PC-3 (cell line): ENCODE measurements around the gene TRIM5. TPM values are rescaled to one million over a fixed set of nuclear protein-coding genes. Genes with fewer than 3 reads are reported as not detected.

Experiments used
- ATAC-seq: fragments of 200-7000 bp; cut with Tn5 transposase; 2 replicates; pipeline ENCODE4 v1.9.1; 2020; ENCODE audit warnings: mild to moderate bottlenecking, moderate library complexity
- BruUV-seq: library from RNA; stranded (reverse); fragments of 400-500 nt; replicated peaks from 2 replicates; lab custom pipeline; 2021; lab: Mats Ljungman, UMichigan
- CTCF ChIA-PET: fragments of 300-600 bp; sonication (Branson Sonifier 250); formaldehyde crosslinking; loops from one replicate; lab custom pipeline; 2022; ENCODE audit warnings: antibody characterized with exemption; lab: Charles Lee
- POLR2A ChIA-PET: fragments of 300-600 bp; sonication (Branson Sonifier 250); formaldehyde crosslinking; loops from one replicate; lab custom pipeline; 2022; ENCODE audit warnings: antibody characterized with exemption; ENCODE audit not compliant: unreplicated experiment; lab: Charles Lee
- DNase-seq: peaks from one replicate; pipeline ENCODE4 v3.0.0-alpha.2; 2015
- H2AFZ ChIP-seq: fragments of 300-600 bp; sonication (generic); 2 replicates; pipeline ENCODE4 v1.6.0; 2016; ENCODE audit warnings: antibody characterized with exemption, low read length
- H3F3A ChIP-seq: fragments of 300-600 bp; sonication (generic); one replicate; pipeline ENCODE4 v1.6.0; 2017; ENCODE audit warnings: antibody characterized with exemption, low read length, control low read depth, mild to moderate bottlenecking; ENCODE audit not compliant: unreplicated experiment
- H3K27ac ChIP-seq: fragments of 300-600 bp; sonication (generic); 2 replicates; pipeline ENCODE4 v1.5.1; 2016; ENCODE audit warnings: mild to moderate bottlenecking, low read length
- H3K27me3 ChIP-seq: fragments of 300-600 bp; sonication (generic); 2 replicates; pipeline ENCODE4 v1.6.1; 2016; ENCODE audit warnings: low read length, mixed read lengths
- H3K36me3 ChIP-seq: fragments of 300-600 bp; sonication (generic); 2 replicates; pipeline ENCODE4 v1.6.1; 2016; ENCODE audit warnings: low read depth, mixed run types, low read length, mixed read lengths
- H3K4me1 ChIP-seq: fragments of 300-600 bp; sonication (generic); 2 replicates; pipeline ENCODE4 v1.5.1; 2016; ENCODE audit warnings: low read length; ENCODE audit not compliant: insufficient read depth
- H3K4me2 ChIP-seq: fragments of 300-600 bp; sonication (generic); 2 replicates; pipeline ENCODE4 v1.6.0; 2016; ENCODE audit warnings: low read length
- H3K4me3 ChIP-seq: fragments of 300-600 bp; sonication (generic); 2 replicates; pipeline ENCODE4 v1.5.1; 2016; ENCODE audit warnings: mild to moderate bottlenecking, low read length, mixed read lengths
- H3K79me2 ChIP-seq: fragments of 300-600 bp; sonication (generic); 2 replicates; pipeline ENCODE4 v1.6.1; 2017; ENCODE audit warnings: low read length, mixed read lengths
- H3K9ac ChIP-seq: fragments of 300-600 bp; sonication (generic); 2 replicates; pipeline ENCODE4 v1.6.0; 2016; ENCODE audit warnings: mild to moderate bottlenecking, low read length
- H3K9me2 ChIP-seq: fragments of 300-600 bp; sonication (generic); replicated peaks from 2 replicates; pipeline ENCODE4 v1.6.1; 2016; ENCODE audit warnings: mixed run types, low read length, mixed read lengths
- H3K9me3 ChIP-seq: fragments of 300-600 bp; sonication (generic); 2 replicates; pipeline ENCODE4 v1.6.1; 2016; ENCODE audit warnings: low read length, mixed read lengths
- H4K20me1 ChIP-seq: fragments of 300-600 bp; sonication (generic); 2 replicates; pipeline ENCODE4 v1.6.1; 2016; ENCODE audit warnings: low read length, mixed read lengths
- CTCF ChIP-seq: fragments of 300-600 bp; sonication (generic); conservative IDR thresholded peaks from 2 replicates; pipeline ENCODE4 v1.5.1; 2017; ENCODE audit warnings: antibody characterized with exemption, low read depth, mild to moderate bottlenecking, low read length
- EZH2 ChIP-seq: fragments of 300-600 bp; sonication (generic); IDR thresholded peaks from one replicate; pipeline ENCODE4 v1.6.1; 2017; ENCODE audit warnings: antibody characterized with exemption, mild to moderate bottlenecking, low read length; ENCODE audit not compliant: unreplicated experiment
- EZH2phosphoT487 ChIP-seq: fragments of 300-600 bp; sonication (generic); IDR thresholded peaks from 2 replicates; pipeline ENCODE4 v1.6.1; 2018; ENCODE audit warnings: mild to moderate bottlenecking, antibody characterized with exemption, low read length, borderline replicate concordance
- intact Hi-C: fragments of 100-400 bp; cut with micrococcal nuclease; formaldehyde crosslinking; loops from 2 replicates; pipeline ENCODE4 v1.9.0; 2023
- total RNA-seq: library from RNA; depleted of rRNA; stranded (reverse); fragments of >200 nt; gene quantifications from 2 replicates; pipeline ENCODE4 v1.2.3, GENCODE V29; 2014

Gene TRIM5
- total RNA-seq, 1 experiment from 2014 or later = 18.6 TPM

DNA sequence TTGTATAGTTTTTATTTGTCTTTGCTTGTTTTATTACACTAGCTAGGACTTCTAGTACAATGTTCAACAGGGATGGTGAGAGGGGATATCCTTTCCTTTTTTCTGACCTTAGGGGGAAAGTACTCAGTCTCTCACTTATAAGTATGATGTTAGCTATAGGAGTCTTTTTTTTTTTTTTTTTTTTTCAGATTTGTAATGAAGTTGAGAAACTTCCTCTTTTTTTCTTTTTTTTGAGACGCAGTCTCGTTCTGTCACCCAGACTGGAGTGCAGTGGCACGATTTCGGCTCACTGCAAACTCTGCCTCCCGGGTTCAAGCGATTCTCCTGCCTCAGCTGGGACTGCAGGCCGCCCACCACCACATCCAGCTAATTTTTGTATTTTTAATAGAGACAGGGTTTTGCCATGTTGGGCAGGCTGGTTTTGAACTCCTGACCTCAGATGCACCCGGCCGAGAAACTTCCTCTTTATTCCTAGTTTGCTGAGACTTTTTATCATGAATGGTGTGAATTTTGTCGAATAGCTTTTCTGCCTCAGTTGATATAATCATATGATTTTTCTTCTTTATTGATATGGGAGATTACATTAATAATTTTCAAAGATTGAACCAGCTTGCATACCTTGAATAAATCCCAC lies 15.7 kb upstream of the TRIM5 start:
- ATAC-seq = no peak
- CTCF ChIA-PET = no interaction called here

GRCh38 chr11:5698281-5698680 lies 13.4 kb upstream of the TRIM5 start:
- no peak for DNase-seq
- intact Hi-C loops = no loop called here
- Histone ChIP-seq H3K9me2 (no peaks in the 10 kb centered on the region), H3K27ac (no peak overlapping the region), H3K4me1 (no peaks in the 10 kb centered on the region), H3K4me3 (no peak overlapping the region), H3K4me2 (no peak overlapping the region), H2AFZ (no peak overlapping the region), H4K20me1 (no peaks in the 10 kb centered on the region), H3K9ac (no peak overlapping the region), H3K27me3 (peaks cover 4% of the 10 kb centered on the region), H3K9me3 (no peaks in the 10 kb centered on the region), H3K36me3 (no peaks in the 10 kb centered on the region), H3F3A (no peaks in the 10 kb centered on the region), H3K79me2 (no peaks in the 10 kb centered on the region)
- CTCF ChIA-PET = no interaction called here
- TF ChIP-seq CTCF (no peak), EZH2 (no peak), EZH2phosphoT487 (no peak)
- no TSS peak for BruUV-seq
- ATAC-seq = no peak
- POLR2A ChIA-PET = no interaction called here

More for the DNA sequence above, 15.7 kb upstream of the TRIM5 start:
- no peaks in the 10 kb centered on the region for H3K79me2 ChIP-seq
- no peaks in the 10 kb centered on the region for H4K20me1 ChIP-seq
- H3K4me2 ChIP-seq = no peak overlapping the region
- H3K4me3 ChIP-seq = no peak overlapping the region
- no peak for DNase-seq
- TF ChIP-seq CTCF (no peak), EZH2phosphoT487 (no peak), EZH2 (no peak)
- H3K9me2 ChIP-seq = no peaks in the 10 kb centered on the region
- H3K9ac ChIP-seq = no peak overlapping the region
- H3F3A ChIP-seq = no peaks in the 10 kb centered on the region
- H3K4me1 ChIP-seq = no peaks in the 10 kb centered on the region
- intact Hi-C loops = no loop called here
- POLR2A ChIA-PET = no interaction called here
- H3K36me3 ChIP-seq = no peaks in the 10 kb centered on the region
- H3K27me3 ChIP-seq = peaks cover 4% of the 10 kb centered on the region; the same call in 1 of the 2 replicates
- no peak overlapping the region for H2AFZ ChIP-seq
- no peak overlapping the region for H3K27ac ChIP-seq
- no peaks in the 10 kb centered on the region for H3K9me3 ChIP-seq
- no TSS peak for BruUV-seq

GRCh38 chr11:5696210-5696609 lies 11.3 kb upstream of the TRIM5 start:
- no peak overlapping the region for H3K4me2 ChIP-seq
- no peak overlapping the region for H2AFZ ChIP-seq
- no peaks in the 10 kb centered on the region for H3K36me3 ChIP-seq
- ChIA-PET POLR2A (no interaction called here), CTCF (no interaction called here)
- TF ChIP-seq EZH2phosphoT487 (no peak), CTCF (no peak), EZH2 (no peak)
- no peaks in the 10 kb centered on the region for H3K9me2 ChIP-seq
- no peaks in the 10 kb centered on the region for H3F3A ChIP-seq
- no peak overlapping the region for H3K27ac ChIP-seq
- H3K4me1 ChIP-seq = no peaks in the 10 kb centered on the region
- peaks cover 4% of the 10 kb centered on the region for H3K27me3 ChIP-seq
- no peaks in the 10 kb centered on the region for H4K20me1 ChIP-seq
- no peaks in the 10 kb centered on the region for H3K79me2 ChIP-seq
- DNase-seq = no peak
- intact Hi-C loops = no loop called here
- no TSS peak for BruUV-seq
- ATAC-seq = no peak
- no peaks in the 10 kb centered on the region for H3K9me3 ChIP-seq
- no peak overlapping the region for H3K9ac ChIP-seq
- H3K4me3 ChIP-seq = no peak overlapping the region
